ENCODE data around the gene PDIA5. TPM values are rescaled to one million over a fixed set of nuclear protein-coding genes. Genes with fewer than 3 reads are reported as not detected.

PDIA5 gene
- polyA plus RNA-seq, 1 donor from 2014 or later = 1.4 TPM

DNA sequence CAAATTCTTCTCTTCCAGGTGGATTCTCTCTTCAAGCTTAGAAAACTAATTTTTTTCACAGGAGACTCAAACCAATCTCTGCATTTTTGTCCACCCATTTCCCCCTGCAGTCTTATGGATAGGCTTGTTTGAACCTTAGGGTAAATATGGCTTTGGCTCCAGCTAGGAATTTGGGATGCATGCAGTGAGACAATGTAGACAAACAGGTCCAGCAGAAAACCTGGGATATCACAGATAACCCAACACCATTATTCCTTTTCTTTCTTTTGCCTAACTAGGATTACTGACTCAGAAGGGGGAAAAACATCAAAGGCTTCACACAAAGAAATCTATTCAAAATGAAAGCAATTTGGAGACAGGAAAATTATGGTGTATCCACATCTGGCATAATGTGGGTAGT lies 28.1 kb upstream of the PDIA5 start:
- Histone ChIP-seq H3K79me2 (replicated peaks; ENCODE audit: insufficient read depth, low read length) (no peaks in the 10 kb centered on the region), H3K9me3 (ENCODE audit: low read length) (no peaks in the 10 kb centered on the region), H2AFZ (ENCODE audit: low read depth, low read length) (no peak overlapping the region), H4K20me1 (ENCODE audit: insufficient read depth) (no peaks in the 10 kb centered on the region), H3K27me3 (ENCODE audit: insufficient read depth, low read depth, low read length) (no peaks in the 10 kb centered on the region), H3K4me2 (ENCODE audit: low read length) (no peak overlapping the region), H3K27ac (ENCODE audit: low read length) (no peak overlapping the region), H3K9me2 (ENCODE audit: insufficient read depth, low read length) (no peaks in the 10 kb centered on the region), H3K36me3 (ENCODE audit: insufficient read depth, low read length) (no peaks in the 10 kb centered on the region), H3K4me3 (ENCODE audit: low read length) (no peak overlapping the region), H3K9ac (ENCODE audit: low read length) (no peak overlapping the region), H3F3A (ENCODE audit: insufficient read depth, low read length, poor library complexity, severe bottlenecking) (no peaks in the 10 kb centered on the region)
- TF ChIP-seq, protein P1, sequence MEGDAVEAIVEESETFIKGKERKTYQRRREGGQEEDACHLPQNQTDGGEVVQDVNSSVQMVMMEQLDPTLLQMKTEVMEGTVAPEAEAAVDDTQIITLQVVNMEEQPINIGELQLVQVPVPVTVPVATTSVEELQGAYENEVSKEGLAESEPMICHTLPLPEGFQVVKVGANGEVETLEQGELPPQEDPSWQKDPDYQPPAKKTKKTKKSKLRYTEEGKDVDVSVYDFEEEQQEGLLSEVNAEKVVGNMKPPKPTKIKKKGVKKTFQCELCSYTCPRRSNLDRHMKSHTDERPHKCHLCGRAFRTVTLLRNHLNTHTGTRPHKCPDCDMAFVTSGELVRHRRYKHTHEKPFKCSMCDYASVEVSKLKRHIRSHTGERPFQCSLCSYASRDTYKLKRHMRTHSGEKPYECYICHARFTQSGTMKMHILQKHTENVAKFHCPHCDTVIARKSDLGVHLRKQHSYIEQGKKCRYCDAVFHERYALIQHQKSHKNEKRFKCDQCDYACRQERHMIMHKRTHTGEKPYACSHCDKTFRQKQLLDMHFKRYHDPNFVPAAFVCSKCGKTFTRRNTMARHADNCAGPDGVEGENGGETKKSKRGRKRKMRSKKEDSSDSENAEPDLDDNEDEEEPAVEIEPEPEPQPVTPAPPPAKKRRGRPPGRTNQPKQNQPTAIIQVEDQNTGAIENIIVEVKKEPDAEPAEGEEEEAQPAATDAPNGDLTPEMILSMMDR (IDR thresholded peaks at IDR 0.05; ENCODE audit: poor library complexity, severe bottlenecking) = no peak
- TF ChIP-seq POLR2AphosphoS5 (IDR thresholded peaks at IDR 0.05) = no peak
- TF ChIP-seq RAD21 (conservative IDR thresholded peaks at IDR 0.05) = no peak
- no peak for TF ChIP-seq EP300 (conservative IDR thresholded peaks at IDR 0.05; ENCODE audit: poor library complexity, severe bottlenecking)
- TF ChIP-seq TAF1 (IDR thresholded peaks at IDR 0.05; ENCODE audit: low read depth) = no peak
- no peak for TF ChIP-seq SMC3 (conservative IDR thresholded peaks at IDR 0.05; ENCODE audit: poor library complexity)
- no peak for TF ChIP-seq EZH2 (IDR thresholded peaks at IDR 0.05; ENCODE audit: borderline replicate concordance, insufficient read depth, low read length, poor library complexity, severe bottlenecking)
- no peak for TF ChIP-seq MXI1 (conservative IDR thresholded peaks at IDR 0.05; ENCODE audit: poor library complexity, severe bottlenecking)
- TF ChIP-seq, protein P2, sequence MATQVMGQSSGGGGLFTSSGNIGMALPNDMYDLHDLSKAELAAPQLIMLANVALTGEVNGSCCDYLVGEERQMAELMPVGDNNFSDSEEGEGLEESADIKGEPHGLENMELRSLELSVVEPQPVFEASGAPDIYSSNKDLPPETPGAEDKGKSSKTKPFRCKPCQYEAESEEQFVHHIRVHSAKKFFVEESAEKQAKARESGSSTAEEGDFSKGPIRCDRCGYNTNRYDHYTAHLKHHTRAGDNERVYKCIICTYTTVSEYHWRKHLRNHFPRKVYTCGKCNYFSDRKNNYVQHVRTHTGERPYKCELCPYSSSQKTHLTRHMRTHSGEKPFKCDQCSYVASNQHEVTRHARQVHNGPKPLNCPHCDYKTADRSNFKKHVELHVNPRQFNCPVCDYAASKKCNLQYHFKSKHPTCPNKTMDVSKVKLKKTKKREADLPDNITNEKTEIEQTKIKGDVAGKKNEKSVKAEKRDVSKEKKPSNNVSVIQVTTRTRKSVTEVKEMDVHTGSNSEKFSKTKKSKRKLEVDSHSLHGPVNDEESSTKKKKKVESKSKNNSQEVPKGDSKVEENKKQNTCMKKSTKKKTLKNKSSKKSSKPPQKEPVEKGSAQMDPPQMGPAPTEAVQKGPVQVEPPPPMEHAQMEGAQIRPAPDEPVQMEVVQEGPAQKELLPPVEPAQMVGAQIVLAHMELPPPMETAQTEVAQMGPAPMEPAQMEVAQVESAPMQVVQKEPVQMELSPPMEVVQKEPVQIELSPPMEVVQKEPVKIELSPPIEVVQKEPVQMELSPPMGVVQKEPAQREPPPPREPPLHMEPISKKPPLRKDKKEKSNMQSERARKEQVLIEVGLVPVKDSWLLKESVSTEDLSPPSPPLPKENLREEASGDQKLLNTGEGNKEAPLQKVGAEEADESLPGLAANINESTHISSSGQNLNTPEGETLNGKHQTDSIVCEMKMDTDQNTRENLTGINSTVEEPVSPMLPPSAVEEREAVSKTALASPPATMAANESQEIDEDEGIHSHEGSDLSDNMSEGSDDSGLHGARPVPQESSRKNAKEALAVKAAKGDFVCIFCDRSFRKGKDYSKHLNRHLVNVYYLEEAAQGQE (IDR thresholded peaks at IDR 0.05; ENCODE audit: borderline replicate concordance) = no peak

DNA sequence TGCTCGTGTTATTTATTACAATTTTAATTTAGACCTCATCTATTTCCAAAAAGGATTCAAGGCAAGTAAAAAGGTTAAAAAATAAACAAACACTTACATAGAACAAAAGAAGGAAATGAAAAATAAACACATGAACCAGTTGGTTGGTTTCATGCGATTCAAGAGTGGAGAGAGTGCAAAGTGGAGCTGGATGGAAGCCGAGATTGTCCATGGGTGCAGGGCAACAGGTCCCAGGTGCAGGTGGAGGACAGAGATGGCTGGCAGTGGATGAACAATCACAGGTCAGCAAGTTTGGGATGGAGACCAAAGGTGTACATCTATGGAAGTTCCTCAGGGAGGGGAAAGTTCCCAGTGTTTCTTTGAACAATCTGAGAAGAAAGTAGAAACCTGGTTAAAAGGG lies 27.6 kb upstream of the PDIA5 start:
- Histone ChIP-seq H3K27ac (ENCODE audit: low read length) (no peak overlapping the region), H3K4me3 (ENCODE audit: low read length) (no peak overlapping the region), H3K27me3 (ENCODE audit: insufficient read depth, low read depth, low read length) (no peaks in the 10 kb centered on the region), H3K9ac (ENCODE audit: low read length) (no peak overlapping the region), H3K9me2 (ENCODE audit: insufficient read depth, low read length) (no peaks in the 10 kb centered on the region), H3F3A (ENCODE audit: insufficient read depth, low read length, poor library complexity, severe bottlenecking) (no peaks in the 10 kb centered on the region), H3K4me2 (ENCODE audit: low read length) (no peak overlapping the region), H2AFZ (ENCODE audit: low read depth, low read length) (no peak overlapping the region), H3K36me3 (ENCODE audit: insufficient read depth, low read length) (no peaks in the 10 kb centered on the region), H3K79me2 (replicated peaks; ENCODE audit: insufficient read depth, low read length) (no peaks in the 10 kb centered on the region), H3K9me3 (ENCODE audit: low read length) (no peaks in the 10 kb centered on the region), H4K20me1 (ENCODE audit: insufficient read depth) (no peaks in the 10 kb centered on the region)
- TF ChIP-seq RAD21 (conservative IDR thresholded peaks at IDR 0.05) (no peak), SMC3 (conservative IDR thresholded peaks at IDR 0.05; ENCODE audit: poor library complexity) (no peak), MXI1 (conservative IDR thresholded peaks at IDR 0.05; ENCODE audit: poor library complexity, severe bottlenecking) (no peak), EP300 (conservative IDR thresholded peaks at IDR 0.05; ENCODE audit: poor library complexity, severe bottlenecking) (no peak), TAF1 (IDR thresholded peaks at IDR 0.05; ENCODE audit: low read depth) (no peak), POLR2AphosphoS5 (IDR thresholded peaks at IDR 0.05) (no peak), EZH2 (IDR thresholded peaks at IDR 0.05; ENCODE audit: borderline replicate concordance, insufficient read depth, low read length, poor library complexity, severe bottlenecking) (no peak)
- TF ChIP-seq, protein P2 (IDR thresholded peaks at IDR 0.05; ENCODE audit: borderline replicate concordance) = no peak
- TF ChIP-seq, protein P1 (IDR thresholded peaks at IDR 0.05; ENCODE audit: poor library complexity, severe bottlenecking) = no peak
